HG03108 (cell line): Measurements from ENCODE around the gene RNU4-1.
"Not testable (repeated sequence)": the region's sequence is repeated elsewhere in the genome, so short reads cannot be mapped to it uniquely, and the experiment has no call there.

Source experiments
- ATAC-seq: cut with Tn5 transposase; IDR thresholded peaks from one replicate; pipeline ENCODE4 v1.9.1; 2021; ENCODE audit warnings: moderate library complexity; ENCODE audit not compliant: unreplicated experiment

Gene RNU4-1

DNA sequence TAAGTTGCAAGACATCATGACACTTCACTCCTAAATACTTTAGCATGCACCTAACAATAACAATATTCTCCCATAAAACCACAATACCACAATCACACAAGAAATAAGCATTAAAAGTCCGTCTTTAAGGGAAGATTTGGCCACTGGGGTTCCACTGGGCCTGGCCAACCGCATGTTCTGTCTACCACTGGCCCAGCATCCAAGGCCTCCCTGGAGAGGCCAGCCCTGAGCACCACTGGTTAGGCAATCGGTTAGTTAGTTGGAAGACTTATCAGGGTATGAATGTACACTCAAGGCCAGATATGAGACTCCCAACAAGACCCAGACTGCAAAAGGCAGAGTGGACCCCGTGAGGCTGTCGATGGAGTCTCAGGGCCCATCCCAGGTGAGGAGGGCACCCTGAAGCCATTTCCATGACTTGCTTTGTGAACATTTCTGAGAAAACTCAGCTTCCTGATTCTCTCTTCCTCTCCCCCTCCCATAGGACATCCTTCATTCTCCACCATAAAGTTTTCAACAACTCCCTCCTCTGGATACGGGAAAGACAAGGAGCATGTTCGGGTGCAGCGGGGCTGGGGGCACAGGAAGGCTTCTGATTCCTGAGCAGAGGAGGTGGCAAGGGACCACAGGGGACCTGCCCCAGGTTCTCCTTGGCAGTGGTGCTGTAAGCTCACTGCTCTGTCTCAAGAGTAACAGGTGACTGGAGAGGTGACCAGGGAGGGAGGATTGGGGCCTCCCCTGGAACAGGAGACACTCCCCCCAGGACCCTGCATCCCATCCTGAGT, 33.4 kb downstream of the RNU4-1 start:
- ATAC-seq = no peak

DNA sequence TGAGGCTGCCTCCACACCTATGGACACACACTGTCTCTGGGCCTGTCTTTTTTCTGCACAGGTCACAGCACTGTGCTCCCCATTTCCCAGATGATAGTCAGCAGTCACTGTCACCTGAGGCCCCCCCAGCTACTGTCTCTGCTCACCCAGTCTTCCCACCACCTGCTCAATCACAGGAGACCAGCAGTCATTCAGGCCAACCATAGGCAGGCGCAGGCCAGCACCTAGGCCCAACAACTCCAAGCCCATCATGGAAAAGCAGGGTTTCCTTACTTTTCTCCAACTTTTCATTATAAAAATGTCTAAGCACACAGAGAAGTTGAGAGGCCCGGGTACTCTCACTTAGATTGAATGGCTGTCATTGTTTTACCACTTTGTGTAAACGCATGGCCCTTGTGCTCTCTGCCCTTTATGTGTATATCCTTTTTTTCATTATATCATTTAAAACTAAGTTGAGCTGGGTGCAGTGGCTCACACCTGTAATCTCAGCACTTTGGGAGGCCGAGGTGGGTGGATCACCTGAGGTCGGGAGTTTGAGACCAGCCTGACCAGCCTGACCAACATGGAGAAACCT, 34.6 kb downstream of the RNU4-1 start:
- ATAC-seq = no peak

DNA sequence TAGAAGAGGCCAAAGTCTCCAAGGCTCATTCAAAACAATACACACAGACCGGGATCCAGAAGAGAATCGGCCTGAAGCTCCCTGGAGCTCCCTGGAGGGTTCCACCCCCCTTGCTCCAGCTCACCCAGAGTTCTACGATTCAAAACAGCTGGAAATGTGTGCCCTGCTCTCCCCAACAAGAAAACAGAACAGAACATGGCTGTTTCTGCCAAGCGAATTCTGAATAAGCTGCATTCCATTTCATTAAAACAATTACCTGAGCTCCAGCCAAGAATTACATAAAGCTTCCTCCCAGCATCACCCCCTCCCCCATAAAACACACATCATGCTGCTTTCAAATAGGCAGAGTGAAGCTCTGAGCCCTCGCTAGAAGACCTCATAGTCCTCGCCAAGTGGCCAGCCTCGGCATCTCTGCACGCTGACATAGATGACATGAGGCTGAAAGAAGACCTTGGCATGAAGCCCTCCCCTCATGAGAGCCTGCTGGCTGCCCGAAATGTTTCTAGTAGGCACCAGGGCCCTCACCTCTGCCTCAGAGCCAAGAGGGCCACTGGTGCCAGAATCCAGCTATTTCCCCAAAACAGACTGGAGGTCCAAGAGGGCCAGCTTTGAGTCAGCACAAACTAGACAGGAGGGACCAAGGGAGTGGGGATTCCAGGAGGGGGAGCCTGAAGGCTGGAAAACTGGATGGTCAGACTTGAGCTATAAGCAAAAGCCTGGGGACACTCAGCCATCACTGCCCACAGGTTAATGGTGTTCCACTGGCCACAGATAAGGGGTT, 35.8 kb downstream of the RNU4-1 start:
- ATAC-seq = no peak

DNA sequence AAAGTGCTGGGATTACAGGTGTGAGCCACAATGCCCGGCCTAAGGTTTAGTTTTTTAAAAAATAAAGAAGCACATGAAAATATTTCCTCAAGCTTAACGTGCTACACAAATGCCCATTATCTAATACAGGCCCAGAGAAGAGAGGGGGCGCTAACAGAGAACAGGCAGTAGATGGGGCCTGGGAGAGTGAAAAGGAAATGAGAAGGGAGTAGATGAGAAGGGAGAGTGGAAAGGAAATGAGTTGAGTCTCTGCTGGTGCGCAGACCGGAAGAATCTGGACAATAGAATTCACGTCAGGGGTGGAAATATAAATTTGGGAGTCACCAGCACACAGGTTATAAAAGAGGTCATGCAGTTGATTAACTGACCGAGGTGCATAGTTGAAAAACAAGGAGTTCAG, 38.2 kb downstream of the RNU4-1 start:
- no peak for ATAC-seq

DNA sequence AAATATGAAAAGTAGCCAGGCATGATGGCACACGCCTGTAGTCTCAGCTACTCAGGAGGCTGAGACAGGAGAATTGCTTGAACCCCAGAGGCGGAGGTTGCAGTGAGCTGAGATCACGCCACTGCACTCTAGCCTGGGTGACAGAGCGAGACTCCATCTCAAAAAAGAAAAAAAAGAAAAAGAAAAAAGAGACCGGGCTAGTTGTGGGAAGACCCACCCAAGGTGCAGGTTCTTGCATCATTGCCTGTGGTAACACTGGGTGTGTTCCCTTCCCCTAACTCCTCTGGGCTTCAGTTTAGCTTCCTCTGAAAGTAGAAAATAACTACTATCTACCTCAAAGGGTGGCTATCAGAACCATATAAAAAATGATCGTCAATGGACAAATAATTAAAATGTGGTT, 39.7 kb downstream of the RNU4-1 start:
- peak; percentile 37 for ATAC-seq

DNA sequence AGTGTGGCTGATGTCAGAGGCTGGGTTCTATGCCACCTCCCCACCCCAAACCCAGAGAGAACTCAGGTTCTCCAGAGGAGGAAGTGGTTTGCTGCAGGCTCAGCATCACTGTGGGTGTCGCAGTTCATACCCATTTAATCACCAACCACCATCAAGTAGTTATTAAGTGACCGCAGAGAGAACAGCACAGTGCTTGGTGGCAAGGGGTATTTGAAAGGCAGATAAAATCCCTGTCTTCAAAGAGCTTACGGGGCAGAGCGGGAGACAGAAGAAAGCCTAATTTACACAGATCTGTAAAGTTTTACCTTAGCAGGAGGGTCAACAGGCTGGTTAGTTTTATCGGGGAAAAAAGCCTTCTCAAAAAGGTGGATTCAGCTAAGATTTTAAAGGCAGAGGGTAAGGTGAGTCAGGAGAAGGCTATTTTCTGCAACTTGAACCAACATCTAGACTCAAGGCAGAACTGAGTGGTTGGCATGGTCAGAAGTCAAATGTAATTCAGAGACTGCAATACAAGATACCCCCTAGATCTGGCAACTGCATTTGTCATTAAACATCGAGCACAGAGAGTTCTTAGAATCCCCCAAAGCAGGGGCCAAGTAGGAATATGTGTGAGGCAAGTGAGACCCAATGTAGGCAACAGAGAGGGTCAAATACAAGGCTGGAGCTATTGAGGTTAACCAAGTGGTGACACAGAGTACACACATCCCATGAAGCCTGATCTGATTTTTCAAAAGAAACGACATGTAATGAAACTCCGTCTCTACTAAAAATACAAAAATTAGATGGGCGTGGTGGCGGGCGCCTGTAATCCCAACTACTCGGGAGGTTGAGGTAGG, 40.7 kb downstream of the RNU4-1 start:
- no peak for ATAC-seq

DNA sequence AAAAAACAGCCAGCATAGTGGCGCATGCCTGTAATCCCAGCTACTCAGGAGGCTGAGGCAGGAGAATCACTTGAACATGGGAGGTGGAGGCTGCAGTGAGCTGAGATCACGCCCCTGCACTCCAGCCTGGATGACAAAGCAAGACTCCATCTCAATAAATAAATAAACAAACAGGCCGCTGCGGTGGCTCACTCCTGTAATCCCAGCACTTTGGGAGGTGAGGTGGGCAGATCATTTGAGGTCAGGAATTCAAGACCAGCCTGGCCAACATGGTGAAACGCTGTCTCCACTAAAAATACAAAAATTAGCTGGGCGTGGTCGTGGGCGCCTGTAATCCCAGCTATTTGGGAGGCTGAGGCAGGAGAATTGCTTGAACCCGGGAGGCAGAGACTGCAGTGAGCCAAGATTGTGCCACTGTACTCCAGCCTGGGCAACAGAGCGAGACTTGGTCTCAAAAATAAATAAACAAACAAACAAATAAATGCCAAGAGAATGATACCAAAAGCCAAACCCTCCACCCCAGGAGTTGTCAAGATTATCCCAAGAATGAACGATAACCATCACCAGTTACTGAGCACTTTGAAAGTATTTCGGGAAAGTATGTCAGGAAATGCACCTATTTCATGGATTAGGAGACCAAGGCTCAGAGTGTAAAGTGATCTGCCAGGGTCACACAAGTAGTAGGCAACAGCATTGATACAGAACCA, 41.5 kb downstream of the RNU4-1 start:
- ATAC-seq = not testable (repeated sequence)

DNA sequence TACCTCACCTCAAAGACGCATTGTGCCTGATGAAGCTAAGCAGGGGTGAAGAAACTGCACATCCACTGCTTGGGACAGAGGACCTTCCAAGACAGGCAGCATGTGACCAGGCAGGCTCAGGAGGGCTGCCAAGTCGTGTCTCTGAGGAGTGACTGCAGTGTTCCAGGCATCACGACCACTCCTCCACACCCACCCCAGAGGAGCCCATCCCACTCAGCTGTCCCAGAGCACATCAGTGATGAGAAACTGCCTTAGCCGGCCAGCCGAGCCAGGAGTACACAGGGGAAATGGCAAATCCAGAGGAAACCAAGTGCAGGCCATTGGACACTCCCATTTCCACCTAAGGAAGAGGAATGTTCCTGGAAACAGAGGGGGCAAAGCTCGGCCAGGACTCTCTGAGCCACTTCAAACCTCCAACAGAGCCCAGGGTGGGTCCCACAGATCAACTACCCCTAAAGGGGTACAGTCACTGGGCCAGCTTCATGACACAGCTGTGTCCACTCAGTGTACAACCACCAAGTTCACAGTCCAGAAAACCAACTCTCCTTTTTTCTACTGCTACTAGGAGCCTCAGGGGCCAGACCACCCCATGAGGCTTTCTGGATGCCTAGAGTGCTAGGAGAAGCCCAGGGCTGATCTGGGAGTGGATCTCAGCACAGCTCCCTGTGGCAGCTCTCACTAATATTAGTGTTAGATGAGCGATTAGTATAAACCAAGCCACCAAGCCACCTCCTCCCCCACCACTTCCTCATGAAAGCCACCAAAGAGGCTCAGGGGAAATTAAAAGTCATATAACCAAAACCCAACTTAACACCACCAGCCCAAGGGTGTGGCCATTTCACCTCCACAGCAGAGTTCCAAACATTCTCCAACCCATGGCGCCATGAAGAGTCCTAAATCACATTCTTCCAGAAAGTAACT, 42.9 kb downstream of the RNU4-1 start:
- no peak for ATAC-seq

DNA sequence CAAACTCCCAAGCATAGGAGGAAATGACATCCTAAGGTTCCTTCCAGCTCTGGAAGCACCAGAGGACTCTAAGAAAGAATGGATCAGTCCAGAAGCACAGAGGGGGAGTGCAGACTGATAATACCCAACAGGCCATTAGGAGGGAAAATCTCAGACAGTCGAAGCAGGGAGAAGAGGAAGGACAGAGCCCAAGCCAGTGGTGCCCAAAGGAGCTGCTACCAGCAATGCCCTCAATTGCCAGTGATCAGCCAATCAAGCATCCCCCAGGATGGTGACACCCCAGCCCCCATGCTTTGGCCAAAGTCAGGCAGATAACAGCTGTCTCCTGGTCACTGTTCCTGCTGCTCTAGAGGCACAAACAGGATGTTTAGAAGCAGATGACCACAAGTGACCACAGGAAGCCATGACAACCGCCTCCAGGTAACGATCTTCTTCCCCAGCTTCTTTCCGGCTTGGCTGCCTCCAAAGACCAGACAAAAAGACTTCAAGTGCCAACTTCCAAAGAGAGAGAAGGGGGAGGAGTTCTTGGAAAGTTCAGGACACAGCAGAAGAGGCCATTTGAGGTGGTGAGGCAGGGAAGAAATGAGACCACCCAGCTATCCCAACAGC, 43.7 kb downstream of the RNU4-1 start:
- ATAC-seq = no peak

DNA sequence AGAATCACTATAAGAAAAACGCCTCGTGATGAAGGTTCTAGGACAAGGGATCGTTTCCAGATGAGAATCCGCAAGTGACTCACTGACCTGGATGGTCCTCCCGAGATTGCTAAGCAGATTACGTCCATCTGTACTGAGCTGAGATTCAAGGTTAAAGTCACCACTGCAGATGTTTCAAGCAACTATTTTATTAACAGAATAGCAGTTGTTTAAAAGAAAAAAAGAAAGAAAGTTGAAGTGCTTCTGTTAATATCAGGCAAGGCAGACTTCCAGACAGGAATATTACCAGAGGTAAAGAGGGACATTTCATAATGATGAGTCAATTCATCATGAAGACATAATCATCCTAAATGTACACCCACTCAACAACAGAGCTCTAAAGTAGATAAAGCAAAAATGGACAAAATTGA, 45.4 kb downstream of the RNU4-1 start:
- ATAC-seq = no peak

DNA sequence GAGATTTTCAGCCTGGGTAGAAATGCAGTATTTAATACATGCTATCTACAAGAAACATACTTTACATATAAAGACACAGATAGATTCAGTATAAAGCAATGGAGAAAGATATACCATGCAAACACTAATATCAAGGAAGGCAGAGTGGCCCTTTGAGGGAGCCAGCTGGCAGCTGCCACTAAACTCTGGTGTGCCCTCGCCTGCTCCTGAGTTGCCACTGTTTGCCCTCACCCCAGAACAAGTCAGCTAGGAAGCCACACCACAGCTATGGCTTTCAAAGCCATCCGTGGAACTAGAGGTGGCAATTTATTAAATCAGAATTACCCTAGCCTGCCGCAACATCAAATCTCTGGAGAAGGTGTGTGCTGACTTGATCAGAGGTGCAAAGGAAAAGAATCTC, 45.9 kb downstream of the RNU4-1 start:
- ATAC-seq = no peak

DNA sequence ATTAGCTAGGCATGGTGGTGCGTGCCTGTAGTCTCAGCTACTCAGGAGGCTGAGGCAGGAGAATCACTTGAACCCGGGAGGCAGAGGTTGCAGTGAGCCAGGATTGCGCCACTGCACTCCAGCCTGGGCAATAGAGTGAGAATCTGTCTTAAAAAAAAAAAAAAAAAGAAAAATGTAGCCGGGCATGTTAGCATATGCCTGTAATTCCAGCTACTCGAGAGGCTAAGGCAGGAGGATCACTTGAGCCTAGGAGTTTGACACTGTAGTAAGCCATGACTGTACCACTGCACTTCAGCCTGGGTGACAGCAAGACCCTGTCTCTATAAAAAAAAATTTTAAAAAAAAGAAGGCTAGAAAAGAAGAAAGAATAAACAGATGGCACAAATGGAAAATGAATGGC, 46.3 kb downstream of the RNU4-1 start:
- not testable (repeated sequence) for ATAC-seq
